B cell (primary cell): Measurements from ENCODE around the gene TMEM201. TPM values are rescaled to one million over a fixed set of nuclear protein-coding genes. Genes with fewer than 3 reads are reported as not detected.

Experiments used
- ATAC-seq: fragments of 200-7000 bp; cut with Tn5 transposase; one replicate; pipeline ENCODE4 v1.10.0; 2021; ENCODE audit warnings: low read depth, mild to moderate bottlenecking, moderate number of reproducible peaks, moderate library complexity
- CTCF ChIA-PET: fragments of 350-600 bp; sonication (Branson Sonifier 250); formaldehyde crosslinking; loops from one replicate; lab custom pipeline; 2021; ENCODE audit warnings: antibody characterized with exemption, inconsistent platforms; lab: Charles Lee
- POLR2A ChIA-PET: fragments of 350-600 bp; sonication (Branson Sonifier 250); formaldehyde crosslinking; loops from one replicate; lab custom pipeline; 2021; ENCODE audit warnings: antibody characterized with exemption; lab: Charles Lee
- DNase-seq: peaks from one replicate; pipeline ENCODE4 v3.0.0; 2013
- H2AFZ ChIP-seq: 2 replicates; pipeline ENCODE4 v1.6.1; 2012; ENCODE audit warnings: mild to moderate bottlenecking, low read depth, low read length; ENCODE audit not compliant: insufficient read depth, poor library complexity, severe bottlenecking
- H3K27ac ChIP-seq, 2 donors: 1 replicate in 1 of 2; 2 replicates in 1 of 2; pipeline ENCODE4 v1.5.1; 2012 to 2013; ENCODE audit warnings: low read length in 2 of 2, mild to moderate bottlenecking in 2 of 2, moderate library complexity in 1 of 2
- H3K27me3 ChIP-seq, 4 experiments: fragments of 200-600 bp in 1 of 4; sonication (generic) in 1 of 4; replicated peaks in 1 of 4; 1 replicate in 2 of 4; 2 replicates in 2 of 4; pipeline versions ENCODE4 v1.6.1 to v1.7.0; 2013 to 2016; ENCODE audit warnings: low read length in 3 of 4, mild to moderate bottlenecking in 2 of 4, mixed read lengths in 1 of 4, moderate library complexity in 1 of 4; ENCODE audit not compliant: insufficient read depth in 4 of 4, control insufficient read depth in 3 of 4; ENCODE audit errors: control extremely low read depth in 1 of 4
- H3K36me3 ChIP-seq, 2 experiments: replicated peaks in 1 of 2; 1 replicate in 1 of 2; 2 replicates in 1 of 2; pipeline versions ENCODE4 v1.6.1 to v1.7.1; 2013; ENCODE audit warnings: low read length in 1 of 2; ENCODE audit not compliant: insufficient read depth in 2 of 2, control insufficient read depth in 1 of 2; ENCODE audit errors: control extremely low read depth in 1 of 2, extremely low read depth in 1 of 2
- H3K4me1 ChIP-seq, 2 donors: fragments of 200-600 bp in 1 of 2; sonication (generic) in 1 of 2; 1 replicate in 1 of 2; 2 replicates in 1 of 2; pipeline versions ENCODE4 v1.5.1 to v1.6.1; 2013 to 2017; ENCODE audit warnings: low read length in 2 of 2; ENCODE audit not compliant: control insufficient read depth in 2 of 2, insufficient read depth in 2 of 2
- H3K4me2 ChIP-seq: replicated peaks from 2 replicates; pipeline ENCODE3; 2012; ENCODE audit warnings: mild to moderate bottlenecking, low read depth, low read length; ENCODE audit not compliant: poor library complexity, severe bottlenecking
- H3K4me3 ChIP-seq, 5 experiments: fragments of 200-600 bp in 1 of 5; sonication (generic) in 1 of 5; 1 replicate in 3 of 5; 2 replicates in 2 of 5; pipeline versions ENCODE4 v1.5.1 to v1.7.0; 2011 to 2016; ENCODE audit warnings: low read length in 4 of 5, mild to moderate bottlenecking in 4 of 5, low read depth in 2 of 5, control low read depth in 1 of 5, moderate library complexity in 1 of 5; ENCODE audit not compliant: insufficient read depth in 1 of 5; ENCODE audit errors: control extremely low read depth in 1 of 5, extremely low read depth in 1 of 5
- H3K79me2 ChIP-seq: fragments of 200-600 bp; sonication (generic); one replicate; pipeline ENCODE4 v1.6.0; 2016; ENCODE audit warnings: low read length; ENCODE audit not compliant: control insufficient read depth, insufficient read depth
- H3K9ac ChIP-seq: fragments of 200-600 bp; sonication (generic); 2 replicates; pipeline ENCODE4 v1.6.1; 2017; ENCODE audit warnings: mild to moderate bottlenecking, low read length, moderate library complexity
- H3K9me3 ChIP-seq, 3 donors: one replicate each; pipeline versions ENCODE4 v1.6.1 to v1.7.1; 2013; ENCODE audit warnings: low read length in 2 of 3; ENCODE audit not compliant: control insufficient read depth in 2 of 3, insufficient read depth in 1 of 3; ENCODE audit errors: control extremely low read depth in 1 of 3
- H4K20me1 ChIP-seq: 2 replicates; pipeline ENCODE4 v1.6.0; 2012; ENCODE audit warnings: mild to moderate bottlenecking, low read length; ENCODE audit not compliant: insufficient read depth, control insufficient read depth, poor library complexity, severe bottlenecking
- H3K27ac Mint-ChIP-seq: one replicate; pipeline ENCODE4 v1.8.0; 2021; ENCODE audit warnings: mixed read lengths
- H3K27me3 Mint-ChIP-seq: one replicate; pipeline ENCODE4 v1.8.0; 2021; ENCODE audit warnings: mixed read lengths
- H3K4me1 Mint-ChIP-seq: one replicate; pipeline ENCODE4 v1.8.0; 2021; ENCODE audit warnings: mixed read lengths
- H3K4me3 Mint-ChIP-seq: one replicate; pipeline ENCODE4 v1.8.0; 2021; ENCODE audit warnings: mixed read lengths
- H3K9me3 Mint-ChIP-seq: one replicate; pipeline ENCODE4 v1.8.0; 2022; ENCODE audit warnings: mixed read lengths; ENCODE audit not compliant: insufficient read depth
- CTCF ChIP-seq: fragments of 200-600 bp; IDR thresholded peaks from one replicate; pipeline ENCODE4 v1.8.0; 2022; ENCODE audit warnings: antibody characterized with exemption, mild to moderate bottlenecking
- EZH2 ChIP-seq: IDR thresholded peaks from 2 replicates; pipeline ENCODE4 v1.6.1; 2012; ENCODE audit warnings: borderline replicate concordance, low read depth, mild to moderate bottlenecking, moderate library complexity, low read length; ENCODE audit not compliant: insufficient read depth, poor library complexity, severe bottlenecking
- WGBS: methylation state at CpG from one replicate; pipeline ENCODE4 v1.1.5; 2013; ENCODE audit warnings: missing lambda C conversion rate; ENCODE audit not compliant: insufficient coverage; 5-methylcytosine and 5-hydroxymethylcytosine counted together
- intact Hi-C: fragments of 100-400 bp; cut with micrococcal nuclease; formaldehyde crosslinking; loops from one replicate; pipeline ENCODE4 v1.10.0; 2022
- polyA plus RNA-seq: library from polyadenylated mRNA; depleted of rRNA; stranded (reverse); fragments of >200 nt; gene quantifications from 2 replicates; pipeline ENCODE4 v1.2.3, GENCODE V29; 2012
- total RNA-seq, 2 donors: library from RNA; stranded (reverse); fragments of 120-200 nt in 1 of 2; gene quantifications; 1 replicate in 1 of 2; 2 replicates in 1 of 2; pipeline versions ENCODE4 v1.2.3 to v1.2.4, GENCODE V29; 2013 to 2022

TMEM201 gene
- total and polyA plus RNA-seq, 2 donors (not counting 1 experiment from before 2014, with no cell fraction given) = 6.5 to 9.1 TPM

GRCh38 chr1:9604836-9605235, 16.1 kb downstream of the TMEM201 start:
- Mint-ChIP-seq H3K4me1 (no peaks in the 10 kb centered on the region), H3K27ac (no peak overlapping the region), H3K4me3 (no peak overlapping the region), H3K27me3 (no peaks in the 10 kb centered on the region), H3K9me3 (no peaks in the 10 kb centered on the region)
- intact Hi-C loops = no loop called here
- Histone ChIP-seq H2AFZ (no peak overlapping the region), H3K4me1 (no peaks in the 10 kb centered on the region), H3K9ac (no peak overlapping the region), H4K20me1 (no peaks in the 10 kb centered on the region), H3K4me2 (no peak overlapping the region), H3K27me3 (no peaks in the 10 kb centered on the region), H3K79me2 (no peaks in the 10 kb centered on the region), H3K4me3 (no peak overlapping the region), H3K9me3 (no peaks in the 10 kb centered on the region), H3K27ac (no peak overlapping the region), H3K36me3 (peaks cover 0 to 19% of the 10 kb centered on the region in 2 experiments)
- ATAC-seq (no peak), DNase-seq (no peak)
- 96% methylated on average over 12 of the region's 15 CpGs for WGBS
- POLR2A ChIA-PET = no interaction called here
- CTCF ChIA-PET = no interaction called here
- TF ChIP-seq CTCF (no peak), EZH2 (no peak)

DNA sequence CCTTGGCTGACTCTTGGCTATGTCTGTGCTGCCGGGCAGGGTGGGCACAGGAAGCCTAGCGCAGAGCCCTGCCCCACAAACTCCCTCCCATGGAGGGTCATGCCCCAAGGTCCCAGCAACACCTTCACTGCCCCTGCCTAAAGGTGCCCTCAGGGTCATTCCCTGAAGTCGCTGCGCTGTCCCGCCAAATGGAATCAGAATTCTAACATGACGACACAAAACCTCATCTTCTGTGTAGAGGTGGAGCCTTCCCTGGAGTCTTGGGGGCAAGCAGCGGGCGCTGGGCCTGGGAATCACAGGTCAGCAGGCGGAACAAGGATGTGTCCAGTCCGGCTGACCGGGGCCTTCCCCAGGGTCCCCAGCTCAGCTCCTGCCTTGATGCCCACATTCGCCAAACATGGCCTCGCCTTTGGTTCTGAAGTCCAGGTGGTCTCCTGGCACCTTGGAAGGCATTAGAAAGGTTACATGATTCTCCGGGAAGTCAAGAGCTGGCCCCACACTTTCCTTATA, 17.3 kb downstream of the TMEM201 start:
- ATAC-seq = no peak

More for the DNA sequence above, 17.3 kb downstream of the TMEM201 start:
- Mint-ChIP-seq H3K27me3 (no peaks in the 10 kb centered on the region), H3K9me3 (no peaks in the 10 kb centered on the region), H3K4me1 (no peaks in the 10 kb centered on the region), H3K4me3 (no peak overlapping the region), H3K27ac (no peak overlapping the region)
- H4K20me1 ChIP-seq = no peaks in the 10 kb centered on the region
- ChIA-PET CTCF (no interaction called here), POLR2A (no interaction called here)
- no peak overlapping the region for H3K9ac ChIP-seq
- no peaks in the 10 kb centered on the region for H3K79me2 ChIP-seq
- no peaks in the 10 kb centered on the region for H3K9me3 ChIP-seq
- no peaks in the 10 kb centered on the region for H3K4me1 ChIP-seq
- DNase-seq = no peak
- H3K27ac ChIP-seq = no peak overlapping the region
- WGBS = 98% methylated on average over 13 of the region's 14 CpGs
- intact Hi-C loops = no loop called here
- H3K4me3 ChIP-seq = no peak overlapping the region
- no peak overlapping the region for H2AFZ ChIP-seq
- H3K27me3 ChIP-seq = no peaks in the 10 kb centered on the region
- H3K4me2 ChIP-seq = no peak overlapping the region
- no peak for TF ChIP-seq EZH2
- TF ChIP-seq CTCF = no peak
- H3K36me3 ChIP-seq = peaks cover 0 to 19% of the 10 kb centered on the region in 2 experiments
